ENCODE results near the gene PLEKHA5.

PLEKHA5 gene

GRCh38 chr12:19130224-19131024 lies 891 bp downstream of the PLEKHA5 start:
- no peak for DNase-seq

- no peak for DNase-seq
Observed at GRCh38 chr12:19131025-19131444, 1.5 kb downstream of the PLEKHA5 start.

- no peak for DNase-seq
Observed at GRCh38 chr12:19138551-19138950, 9.0 kb downstream of the PLEKHA5 start.

GRCh38 chr12:19138956-19139355 lies 9.4 kb downstream of the PLEKHA5 start:
- DNase-seq, result no peak

GRCh38 chr12:19139615-19140194 lies 10.2 kb downstream of the PLEKHA5 start:
- no peak for DNase-seq

- no peak for DNase-seq
Observed at GRCh38 chr12:19140381-19141236, 11.1 kb downstream of the PLEKHA5 start.

- DNase-seq, result no peak
Observed at GRCh38 chr12:19142499-19142898, 13.0 kb downstream of the PLEKHA5 start.

- DNase-seq, result no peak
Observed at GRCh38 chr12:19144287-19144686, 14.8 kb downstream of the PLEKHA5 start.

GRCh38 chr12:19144985-19145384 lies 15.5 kb downstream of the PLEKHA5 start:
- DNase-seq, result no peak

GRCh38 chr12:19148860-19149259 lies 19.3 kb downstream of the PLEKHA5 start:
- DNase-seq, result no peak

- DNase-seq, result no peak
Observed at GRCh38 chr12:19150273-19150900, 20.9 kb downstream of the PLEKHA5 start.

- DNase-seq, result no peak
Observed at GRCh38 chr12:19151298-19151697, 21.8 kb downstream of the PLEKHA5 start.

- DNase-seq, result no peak
Observed at GRCh38 chr12:19153396-19153795, 23.9 kb downstream of the PLEKHA5 start.

GRCh38 chr12:19154686-19155085 lies 25.2 kb downstream of the PLEKHA5 start:
- DNase-seq, result no peak

GRCh38 chr12:19155981-19156734 lies 26.6 kb downstream of the PLEKHA5 start:
- DNase-seq, result no peak

- DNase-seq, result no peak
Observed at GRCh38 chr12:19158923-19159322, 29.4 kb downstream of the PLEKHA5 start.

GRCh38 chr12:19161216-19161615 lies 31.7 kb downstream of the PLEKHA5 start:
- no peak for DNase-seq

GRCh38 chr12:19165451-19165850 lies 35.9 kb downstream of the PLEKHA5 start:
- DNase-seq, result no peak

GRCh38 chr12:19166387-19166786 lies 36.9 kb downstream of the PLEKHA5 start:
- no peak for DNase-seq

GRCh38 chr12:19166956-19167355 lies 37.4 kb downstream of the PLEKHA5 start:
- DNase-seq, result no peak

GRCh38 chr12:19167708-19168107 lies 38.2 kb downstream of the PLEKHA5 start:
- no peak for DNase-seq

- no peak for DNase-seq
Observed at GRCh38 chr12:19168644-19169043, 39.1 kb downstream of the PLEKHA5 start.

All from NCI-H2029 treated with DMSO at 0.1 percent for 48 hours (cell line).